ENCODE results near the gene SLC20A1. TPM values are rescaled to one million over a fixed set of nuclear protein-coding genes. Genes with fewer than 3 reads are reported as not detected.
A peak's percentile ranks its signal among the peaks of the same experiment; 100 is the strongest.

The SLC20A1 gene
- total RNA-seq (2012; rRNA removed) (94.1 and 123 TPM in 2 replicates), polyA plus RNA-seq (2012; rRNA removed) (72.3 and 93.6 TPM in 2 replicates), Bru-seq, nascent RNA (percentile 96 among the genes with signal in this experiment), BruChase-seq, experiment 1, labeled RNA remaining after a 6-hour chase (percentile 92 among the genes with signal in this experiment), BruChase-seq, experiment 2, labeled RNA remaining after a 2-hour chase (percentile 97 among the genes with signal in this experiment)
- 20.4 and 27.2 TPM in 2 replicates for polyA plus RNA-seq (2012; cell fraction: cytosol; rRNA removed)
- 27.1 and 155 TPM in 2 replicates for polyA plus RNA-seq (2012; cell fraction: nucleus; rRNA removed; ENCODE audit: low replicate concordance)
- long read RNA-seq, transcript SLC20A1-201 (11 exons, 3,381 nt), result major isoform, 185 of 217 reads
- long read RNA-seq, partial matches to known transcripts, result 15 of 217 reads
- long read RNA-seq, other reads (novel, unspliced or antisense), result 17 of 217 reads

GRCh38 chr2:112645310-112646101, at the start of gene SLC20A1:
Gene SLC20A1, plus strand, starts transcription at chr2:112645939. Its CDS starts 890 bp downstream, at chr2:112646829.
- in situ Hi-C loops (cut with MboI; ENCODE audit: low sequenced_read_pairs), result no loop called here
- Histone ChIP-seq H4K20me1 (ENCODE audit: insufficient read depth, low read length) (peaks cover 33% of the 10 kb centered on the region), H3K4me3 (ENCODE audit: insufficient read depth, low read depth, low read length) (peak within 1 kb of the TSS; percentile 91), H3K4ac (ENCODE audit: low read depth, low read length) (peak within 1 kb of the TSS; percentile 96), H2BK20ac (ENCODE audit: low read depth, low read length) (peak within 1 kb of the TSS; percentile 86), H3K18ac (ENCODE audit: low read depth, low read length) (peak within 1 kb of the TSS; percentile 30; the same call in 1 of the 2 replicates), H4K5ac (ENCODE audit: low read depth, low read length) (peak within 1 kb of the TSS; percentile 17; the same call in 1 of the 2 replicates), H3K27ac (ENCODE audit: insufficient read depth, low read length) (peak within 1 kb of the TSS; percentile 93), H3K14ac (replicated peaks; ENCODE audit: low read depth, low read length) (peak within 1 kb of the TSS; percentile 98), H3K9me3 (ENCODE audit: control insufficient read depth, insufficient read depth, low read length) (no peaks in the 10 kb centered on the region), H3K56ac (ENCODE audit: extremely low read depth, insufficient read depth, low read length) (peak within 1 kb of the TSS; percentile 86), H3K23ac (ENCODE audit: low read depth, low read length) (peak within 1 kb of the TSS; percentile 97), H3K79me1 (ENCODE audit: low read depth in 1 of 2, low read length in 2 of 2) (peaks cover 20 to 62% of the 10 kb centered on the region in 2 experiments), H2AK9ac (replicated peaks; ENCODE audit: low read depth, low read length, poor library complexity) (peak within 1 kb of the TSS; percentile 94), H2AK5ac (ENCODE audit: low read depth, low read length) (peak within 1 kb of the TSS; percentile 97), H3K9me1 (ENCODE audit: insufficient read depth, low read length) (peaks cover 30% of the 10 kb centered on the region), H2AFZ (replicated peaks; ENCODE audit: low read length, poor library complexity) (peak within 1 kb of the TSS; percentile 90), H2BK15ac (ENCODE audit: low read depth, low read length) (peak within 1 kb of the TSS; percentile 80; the same call in 2 of the 3 replicates), H4K91ac (ENCODE audit: insufficient read depth, low read depth, low read length) (peak within 1 kb of the TSS; percentile 92), H3K4me1 (ENCODE audit: control insufficient read depth, insufficient read depth, low read length) (peaks cover 15% of the 10 kb centered on the region), H3K4me2 (ENCODE audit: low read depth, low read length) (peak within 1 kb of the TSS; percentile 93), H3K27me3 (ENCODE audit: control insufficient read depth, insufficient read depth, low read length) (no peaks in the 10 kb centered on the region), H3K36me3 (ENCODE audit: control insufficient read depth, insufficient read depth, low read length) (peaks cover 12% of the 10 kb centered on the region), H3K9ac (ENCODE audit: low read depth, low read length) (peak within 1 kb of the TSS; percentile 89), H4K8ac (ENCODE audit: low read depth in 2 of 2, low read length in 2 of 2) (peak within 1 kb of the TSS; percentile 65 to 89), H2BK5ac (ENCODE audit: low read depth, low read length, poor library complexity, severe bottlenecking) (peak within 1 kb of the TSS; percentile 82), H2BK120ac (ENCODE audit: low read depth, low read length) (peak within 1 kb of the TSS; percentile 80)
- no TSS peak for BruUV-seq (replicated peaks)
- CTCF ChIA-PET, result interaction anchor here (0.5 to 2.1 kb wide), 7 partner anchors 10 to 80 kb away, joined by 3 to 9 read pairs (median 3); no protein-coding TSS in a partner anchor
- intact Hi-C loops (cut with micrococcal nuclease), result loop anchor here (1.0 to 2.0 kb wide), 2 partner anchors 18 to 45 kb away; no protein-coding TSS in a partner anchor
- ATAC-seq (ENCODE audit: low read depth) (peak; percentile 92), DNase-seq (peak; percentile 88)
- WGBS, 2 experiments (ENCODE audit: extremely low coverage in 2 of 2, insufficient read length in 1 of 2), result 1% methylated on average over 51 of the region's 87 CpGs; no CpG with 5 or more reads in 1 of the 2 experiments
- POLR2A ChIA-PET (ENCODE audit: unreplicated experiment), result interaction anchor here (0.6 to 0.9 kb wide), 3 partner anchors 18 to 102 kb away, joined by 5 to 13 read pairs (median 11); no protein-coding TSS in a partner anchor
- dilution Hi-C loops (cut with HindIII; ENCODE audit: low sequenced_read_pairs, unreplicated experiment), result no loop called here
- TF ChIP-seq, protein P1, sequence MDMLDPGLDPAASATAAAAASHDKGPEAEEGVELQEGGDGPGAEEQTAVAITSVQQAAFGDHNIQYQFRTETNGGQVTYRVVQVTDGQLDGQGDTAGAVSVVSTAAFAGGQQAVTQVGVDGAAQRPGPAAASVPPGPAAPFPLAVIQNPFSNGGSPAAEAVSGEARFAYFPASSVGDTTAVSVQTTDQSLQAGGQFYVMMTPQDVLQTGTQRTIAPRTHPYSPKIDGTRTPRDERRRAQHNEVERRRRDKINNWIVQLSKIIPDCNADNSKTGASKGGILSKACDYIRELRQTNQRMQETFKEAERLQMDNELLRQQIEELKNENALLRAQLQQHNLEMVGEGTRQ (IDR thresholded peaks at IDR 0.05; ENCODE audit: low read depth, low read length), result peak; percentile 91
- TF ChIP-seq, protein P2, sequence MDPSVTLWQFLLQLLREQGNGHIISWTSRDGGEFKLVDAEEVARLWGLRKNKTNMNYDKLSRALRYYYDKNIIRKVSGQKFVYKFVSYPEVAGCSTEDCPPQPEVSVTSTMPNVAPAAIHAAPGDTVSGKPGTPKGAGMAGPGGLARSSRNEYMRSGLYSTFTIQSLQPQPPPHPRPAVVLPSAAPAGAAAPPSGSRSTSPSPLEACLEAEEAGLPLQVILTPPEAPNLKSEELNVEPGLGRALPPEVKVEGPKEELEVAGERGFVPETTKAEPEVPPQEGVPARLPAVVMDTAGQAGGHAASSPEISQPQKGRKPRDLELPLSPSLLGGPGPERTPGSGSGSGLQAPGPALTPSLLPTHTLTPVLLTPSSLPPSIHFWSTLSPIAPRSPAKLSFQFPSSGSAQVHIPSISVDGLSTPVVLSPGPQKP (IDR thresholded peaks at IDR 0.05; ENCODE audit: borderline replicate concordance, low read depth, low read length), result no peak
- TF ChIP-seq POLR2A (IDR thresholded peaks at IDR 0.05; ENCODE audit: low read depth, low read length) (peak; percentile 99), MAZ (IDR thresholded peaks at IDR 0.05; ENCODE audit: borderline replicate concordance, low read depth, low read length) (peak; percentile 88), CEBPB (IDR thresholded peaks at IDR 0.05; ENCODE audit: low read depth, low read length) (no peak), MAFK (IDR thresholded peaks at IDR 0.05; ENCODE audit: low read depth, low read length) (no peak), NFE2L2 (IDR thresholded peaks at IDR 0.05; ENCODE audit: low read depth, low read length) (peak; percentile 25; the same call in 1 of the 2 replicates), MXI1 (IDR thresholded peaks at IDR 0.05; ENCODE audit: borderline replicate concordance, low read depth, low read length) (peak; percentile 98), CTCF (conservative IDR thresholded peaks at IDR 0.05; ENCODE audit: low read depth, low read length) (peak; percentile 33; the same call in 1 of the 2 replicates), RFX5 (IDR thresholded peaks at IDR 0.05; ENCODE audit: low read depth, low read length) (no peak)
